ENCODE results near the gene DES. TPM values are rescaled to one million over a fixed set of nuclear protein-coding genes. Genes with fewer than 3 reads are reported as not detected.
A peak's percentile ranks its signal among the peaks of the same experiment; 100 is the strongest.
"Not testable (repeated sequence)": the region's sequence is repeated elsewhere in the genome, so short reads cannot be mapped to it uniquely, and the experiment has no call there.

DES gene
- total RNA-seq, 5 donors from 2014 or later (not counting 1 experiment from before 2014, with no cell fraction given) = 0.98 to 1.3 (median 1.3) TPM; not detected in 2

- CTCF ChIA-PET = interaction anchor here (0.6 to 2.0 kb wide), 22 partner anchors 9 to 1084 kb away, joined by 3 to 9 read pairs (median 4); partner anchors contain the start of genes BCS1L (in 1 of the 2), GMPPA (in 1 of the 2), STK11IP (in 1 of the 2) and TTLL4 (in 1 of the 2)
- Mint-ChIP-seq H3K27ac (peak overlapping the region; percentile 85 to 95), H3K4me3 (peak overlapping the region; percentile 58 to 94 (median 63)), H3K4me1 (peaks cover 6 to 34% (median 28%) of the 10 kb centered on the region in 3 donors), H3K36me3 (peaks cover 18% of the 10 kb centered on the region), H3K9me3 (no peaks in the 10 kb centered on the region), H3K27me3 (no peaks in the 10 kb centered on the region)
- no peaks in the 10 kb centered on the region for H3K27me3 ChIP-seq (replicated peaks in 1 of 2; ENCODE audit: control insufficient read depth in 2 of 2, extremely low read depth in 1 of 2, insufficient read depth in 2 of 2, low read length in 1 of 2)
- POLR2A ChIA-PET = interaction anchor here (0.5 to 0.8 kb wide), 11 partner anchors 43 to 1118 kb away, joined by 3 to 10 read pairs (median 4); partner anchors contain the start of genes AAMP (in 1 of the 2), ANKZF1 (in 1 of the 2), BCS1L (in 1 of the 2) and GMPPA (in 1 of the 2)
- ATAC-seq (replicated peaks in 1 of 4) = peak; percentile 79 to 83 (median 81)
- H3K9me3 ChIP-seq = no peaks in the 10 kb centered on the region
- H3K4me3 ChIP-seq (ENCODE audit: control insufficient read depth in 1 of 2, extremely low read depth in 1 of 2, low read length in 1 of 2) = peak overlapping the region in 1 of 2 donors; percentile 37
- WGBS (ENCODE audit: insufficient coverage) = under 1% methylated on average over 38 of the region's 78 CpGs
- H3K4me1 ChIP-seq (ENCODE audit: control insufficient read depth in 1 of 2, extremely low read depth in 1 of 2, insufficient read depth in 2 of 2, low read length in 2 of 2) = peaks cover 5 to 23% of the 10 kb centered on the region in 2 experiments
- DNase-seq = peak; percentile 95 to 100 (median 98)
- peaks cover 10 to 30% of the 10 kb centered on the region in 2 donors for H3K36me3 ChIP-seq (ENCODE audit: control insufficient read depth in 2 of 2, extremely low read depth in 1 of 2, insufficient read depth in 1 of 2, low read length in 1 of 2)
- peak overlapping the region; percentile 81 for H3K27ac ChIP-seq (ENCODE audit: low read length)
Observed at GRCh38 chr2:219388121-219388906, 29.9 kb upstream of the DES start.

DNA sequence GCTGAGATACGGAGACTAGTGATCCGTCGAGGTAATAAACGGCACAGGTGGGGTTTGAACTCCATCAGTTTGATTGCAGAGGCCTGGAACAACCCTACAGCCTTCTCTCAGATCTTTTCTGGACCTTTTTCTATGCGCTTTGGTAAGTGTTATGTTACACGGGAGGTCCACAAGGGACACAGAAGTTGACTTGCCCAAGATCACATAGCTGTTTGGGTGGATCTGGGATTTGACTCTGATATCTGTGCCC lies 29.3 kb upstream of the DES start:
- peaks cover 5 to 23% of the 10 kb centered on the region in 2 experiments for H3K4me1 ChIP-seq (ENCODE audit: control insufficient read depth in 1 of 2, extremely low read depth in 1 of 2, insufficient read depth in 2 of 2, low read length in 2 of 2)

DNA sequence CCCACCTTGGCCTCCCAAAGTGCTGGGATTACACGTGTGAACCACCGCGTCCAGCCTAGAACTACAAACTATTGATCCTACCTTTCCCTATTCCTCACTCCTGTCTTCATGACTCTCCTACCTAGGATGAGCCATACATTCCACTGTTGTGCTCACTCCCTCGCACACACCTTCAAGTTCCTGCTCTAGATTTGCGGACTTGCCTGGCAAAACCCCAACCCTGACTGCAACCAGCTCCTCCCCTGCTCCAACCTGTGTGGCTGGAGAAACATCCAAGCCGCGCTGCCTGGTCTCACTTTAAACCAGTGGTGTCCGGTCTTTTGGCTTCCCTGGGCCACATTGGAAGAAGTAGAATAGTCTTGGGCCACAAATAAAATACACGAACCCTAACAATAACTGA lies 25.4 kb upstream of the DES start:
- POLR2A ChIA-PET = no interaction called here
- Histone ChIP-seq H3K4me1 (ENCODE audit: control insufficient read depth in 1 of 2, extremely low read depth in 1 of 2, insufficient read depth in 2 of 2, low read length in 2 of 2) (peaks cover 6 to 18% of the 10 kb centered on the region in 2 experiments), H3K36me3 (ENCODE audit: control insufficient read depth in 2 of 2, extremely low read depth in 1 of 2, insufficient read depth in 1 of 2, low read length in 1 of 2) (no peaks in the 10 kb centered on the region), H3K27ac (ENCODE audit: low read length) (no peak overlapping the region), H3K4me3 (ENCODE audit: control insufficient read depth in 1 of 2, extremely low read depth in 1 of 2, low read length in 1 of 2) (no peak overlapping the region), H3K27me3 (replicated peaks in 1 of 2; ENCODE audit: control insufficient read depth in 2 of 2, extremely low read depth in 1 of 2, insufficient read depth in 2 of 2, low read length in 1 of 2) (no peaks in the 10 kb centered on the region), H3K9me3 (no peaks in the 10 kb centered on the region)
- Mint-ChIP-seq H3K4me1 (peaks cover 17 to 18% (median 17%) of the 10 kb centered on the region in 3 donors), H3K36me3 (no peaks in the 10 kb centered on the region), H3K9me3 (no peaks in the 10 kb centered on the region), H3K27ac (no peak overlapping the region), H3K27me3 (no peaks in the 10 kb centered on the region), H3K4me3 (no peak overlapping the region)
- DNase-seq (no peak), ATAC-seq (replicated peaks in 1 of 4) (no peak)
- WGBS (ENCODE audit: insufficient coverage) = 92% methylated on average over 5 of the region's 9 CpGs
- CTCF ChIA-PET = no interaction called here

More for the DNA sequence above, 29.3 kb upstream of the DES start:
- 71% methylated on average over 4 of the region's 6 CpGs for WGBS (ENCODE audit: insufficient coverage)
- H3K27me3 ChIP-seq (replicated peaks in 1 of 2; ENCODE audit: control insufficient read depth in 2 of 2, extremely low read depth in 1 of 2, insufficient read depth in 2 of 2, low read length in 1 of 2) = no peaks in the 10 kb centered on the region
- no peaks in the 10 kb centered on the region for H3K27me3 Mint-ChIP-seq
- H3K36me3 ChIP-seq (ENCODE audit: control insufficient read depth in 2 of 2, extremely low read depth in 1 of 2, insufficient read depth in 1 of 2, low read length in 1 of 2) = peaks cover 6 to 24% of the 10 kb centered on the region in 2 donors
- H3K4me3 Mint-ChIP-seq = peak overlapping the region; percentile 44 to 94 (median 63)
- peak overlapping the region; percentile 81 for H3K27ac ChIP-seq (ENCODE audit: low read length)
- ATAC-seq (replicated peaks in 1 of 4) (no peak), DNase-seq (no peak)
- H3K27ac Mint-ChIP-seq = peak overlapping the region; percentile 85 to 95
- POLR2A ChIA-PET = interaction anchor here in 1 of 2 donors (0.8 kb wide), 1 partner anchor 729 kb away, joined by 6 read pairs; the partner anchor contains the start of genes BCS1L and ZNF142
- no peaks in the 10 kb centered on the region for H3K9me3 Mint-ChIP-seq
- H3K4me3 ChIP-seq (ENCODE audit: control insufficient read depth in 1 of 2, extremely low read depth in 1 of 2, low read length in 1 of 2) = peak overlapping the region in 1 of 2 donors; percentile 37
- CTCF ChIA-PET = interaction anchor here (0.6 to 2.0 kb wide), 15 partner anchors 8 to 730 kb away, joined by 3 to 9 read pairs (median 5); partner anchors contain the start of genes BCS1L (in 1 of the 2), GMPPA (in 1 of the 2), STK11IP (in 1 of the 2) and TTLL4 (in 1 of the 2)
- peaks cover 6 to 29% (median 28%) of the 10 kb centered on the region in 3 donors for H3K4me1 Mint-ChIP-seq
- no peaks in the 10 kb centered on the region for H3K9me3 ChIP-seq
- peaks cover 13% of the 10 kb centered on the region for H3K36me3 Mint-ChIP-seq

- peaks cover 13% of the 10 kb centered on the region in 3 donors for H3K4me1 Mint-ChIP-seq
- H3K27me3 ChIP-seq (replicated peaks in 1 of 2; ENCODE audit: control insufficient read depth in 2 of 2, extremely low read depth in 1 of 2, insufficient read depth in 2 of 2, low read length in 1 of 2); DNase-seq; ATAC-seq (replicated peaks in 1 of 4); H3K4me3 Mint-ChIP-seq; H3K36me3 ChIP-seq (ENCODE audit: control insufficient read depth in 2 of 2, extremely low read depth in 1 of 2, insufficient read depth in 1 of 2, low read length in 1 of 2); POLR2A ChIA-PET; H3K27me3 Mint-ChIP-seq; CTCF ChIA-PET; H3K4me3 ChIP-seq (ENCODE audit: control insufficient read depth in 1 of 2, extremely low read depth in 1 of 2, low read length in 1 of 2); H3K9me3 ChIP-seq; H3K27ac Mint-ChIP-seq; H3K27ac ChIP-seq (ENCODE audit: low read length); H3K9me3 Mint-ChIP-seq; H3K36me3 Mint-ChIP-seq: not testable (repeated sequence)
- WGBS (ENCODE audit: insufficient coverage) = 75% methylated on average over 6 of the region's 9 CpGs
- H3K4me1 ChIP-seq (ENCODE audit: control insufficient read depth in 1 of 2, extremely low read depth in 1 of 2, insufficient read depth in 2 of 2, low read length in 2 of 2) = peaks cover 6 to 14% of the 10 kb centered on the region in 2 experiments
Observed at GRCh38 chr2:219395056-219395455, 23.1 kb upstream of the DES start.

DNA sequence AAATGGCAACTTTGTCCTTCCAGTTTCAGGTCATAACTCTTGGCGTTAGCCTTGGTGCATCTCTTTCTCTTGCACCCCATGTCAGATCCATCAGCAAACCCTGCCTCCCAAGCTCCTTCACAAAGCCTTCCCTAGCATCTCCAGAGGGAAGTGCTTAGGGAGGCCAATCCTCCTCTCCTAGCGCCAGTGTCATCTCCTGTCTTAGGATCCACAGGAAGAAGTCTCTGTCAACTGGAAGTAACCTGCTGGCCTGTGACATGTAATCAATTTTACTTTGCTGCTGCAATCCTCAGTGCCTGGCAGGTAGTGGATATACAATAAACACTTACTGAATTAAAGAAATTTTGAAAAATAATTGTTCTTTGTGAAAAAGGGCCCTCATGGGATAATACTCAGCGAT lies 22.6 kb upstream of the DES start:
- 89% methylated on average over 2 of the region's 3 CpGs for WGBS (ENCODE audit: insufficient coverage)
- H3K4me1 ChIP-seq (ENCODE audit: control insufficient read depth in 1 of 2, extremely low read depth in 1 of 2, insufficient read depth in 2 of 2, low read length in 2 of 2) = peaks cover 6 to 14% of the 10 kb centered on the region in 2 experiments
- H3K4me3 Mint-ChIP-seq = no peak overlapping the region
- no peaks in the 10 kb centered on the region for H3K9me3 Mint-ChIP-seq
- H3K36me3 ChIP-seq (ENCODE audit: control insufficient read depth in 2 of 2, extremely low read depth in 1 of 2, insufficient read depth in 1 of 2, low read length in 1 of 2) = no peaks in the 10 kb centered on the region
- ChIA-PET POLR2A (no interaction called here), CTCF (no interaction called here)
- H3K27me3 ChIP-seq (replicated peaks in 1 of 2; ENCODE audit: control insufficient read depth in 2 of 2, extremely low read depth in 1 of 2, insufficient read depth in 2 of 2, low read length in 1 of 2) = peaks cover 0 to 1% of the 10 kb centered on the region in 2 experiments
- ATAC-seq (replicated peaks in 1 of 4) = no peak
- no peak for DNase-seq
- no peak overlapping the region for H3K4me3 ChIP-seq (ENCODE audit: control insufficient read depth in 1 of 2, extremely low read depth in 1 of 2, low read length in 1 of 2)
- H3K27me3 Mint-ChIP-seq = no peaks in the 10 kb centered on the region
- H3K36me3 Mint-ChIP-seq = no peaks in the 10 kb centered on the region
- peaks cover 13% of the 10 kb centered on the region in 3 donors for H3K4me1 Mint-ChIP-seq
- no peak overlapping the region for H3K27ac ChIP-seq (ENCODE audit: low read length)
- H3K27ac Mint-ChIP-seq = peak overlapping the region in 1 of 2 donors; percentile 55
- no peaks in the 10 kb centered on the region for H3K9me3 ChIP-seq

DNA sequence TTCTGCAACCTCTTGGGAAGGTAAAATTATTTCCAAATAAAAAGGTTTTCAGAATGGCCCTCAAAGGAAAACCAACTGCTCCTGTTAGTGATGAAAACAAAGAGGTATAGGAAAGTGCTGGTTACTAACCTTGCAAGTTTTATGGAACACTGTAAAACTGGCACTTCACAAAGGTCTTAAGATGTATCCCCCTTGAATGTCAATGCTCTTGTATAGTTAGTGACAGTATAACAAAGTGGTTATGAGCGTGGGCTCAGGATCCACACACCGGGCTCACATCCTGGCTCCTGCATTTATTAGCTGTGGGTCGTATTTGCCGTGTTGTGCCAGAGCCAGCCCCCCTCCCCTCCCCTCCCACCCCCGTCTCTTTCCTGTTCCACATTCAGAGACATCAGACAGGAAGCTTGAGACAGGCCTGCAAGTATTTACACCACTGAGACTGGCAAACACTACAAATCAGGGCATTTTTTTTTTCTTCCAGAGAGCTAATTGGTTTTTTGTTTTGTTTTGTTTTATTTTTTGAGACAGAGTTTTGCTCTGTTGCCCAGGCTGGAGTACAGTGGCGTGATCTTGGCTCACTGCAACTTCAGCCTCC lies 21.2 kb upstream of the DES start:
- Mint-ChIP-seq H3K4me3 (peak overlapping the region in 1 of 3 donors; percentile 47), H3K27me3 (no peaks in the 10 kb centered on the region), H3K9me3 (no peaks in the 10 kb centered on the region), H3K36me3 (no peaks in the 10 kb centered on the region), H3K27ac (peak overlapping the region; percentile 93 to 94), H3K4me1 (peaks cover 13% of the 10 kb centered on the region in 3 donors)
- H3K4me3 ChIP-seq (ENCODE audit: control insufficient read depth in 1 of 2, extremely low read depth in 1 of 2, low read length in 1 of 2) = no peak overlapping the region
- H3K27me3 ChIP-seq (replicated peaks in 1 of 2; ENCODE audit: control insufficient read depth in 2 of 2, extremely low read depth in 1 of 2, insufficient read depth in 2 of 2, low read length in 1 of 2) = peaks cover 0 to 5% of the 10 kb centered on the region in 2 experiments
- peaks cover 6 to 14% of the 10 kb centered on the region in 2 experiments for H3K4me1 ChIP-seq (ENCODE audit: control insufficient read depth in 1 of 2, extremely low read depth in 1 of 2, insufficient read depth in 2 of 2, low read length in 2 of 2)
- CTCF ChIA-PET = interaction anchor here (0.6 to 1.4 kb wide), 3 partner anchors 8 to 133 kb away, joined by 3 to 9 read pairs (median 4); no protein-coding TSS in a partner anchor
- no peaks in the 10 kb centered on the region for H3K36me3 ChIP-seq (ENCODE audit: control insufficient read depth in 2 of 2, extremely low read depth in 1 of 2, insufficient read depth in 1 of 2, low read length in 1 of 2)
- ATAC-seq (replicated peaks in 1 of 4) (peak; percentile 70 to 85 (median 84)), DNase-seq (peak in 3 of 35 experiments; percentile 13 to 31 (median 20))
- WGBS (ENCODE audit: insufficient coverage) = 14% methylated on average over 2 of the region's 6 CpGs
- H3K9me3 ChIP-seq = no peaks in the 10 kb centered on the region
- H3K27ac ChIP-seq (ENCODE audit: low read length) = peak overlapping the region; percentile 29
- POLR2A ChIA-PET = no interaction called here

Data from T-cell (primary cell).